GM23338 (cell line): ENCODE measurements around the gene BID. TPM values are rescaled to one million over a fixed set of nuclear protein-coding genes. Genes with fewer than 3 reads are reported as not detected.
"Not testable (repeated sequence)": the region's sequence is repeated elsewhere in the genome, so short reads cannot be mapped to it uniquely, and the experiment has no call there.

Source experiments
- ATAC-seq: fragments of 200-7000 bp; cut with Tn5 transposase; 3 replicates; pipeline ENCODE4 v1.9.1; 2020
- DNase-seq: peaks from one replicate; pipeline ENCODE4 v3.0.0-alpha.2; 2015; ENCODE audit warnings: low spot score
- H2AFZ ChIP-seq: fragments of 200-600 bp; sonication (generic); 2 replicates; pipeline ENCODE4 v1.8.0; 2016; ENCODE audit warnings: antibody characterized with exemption, mild to moderate bottlenecking, moderate library complexity
- H3F3A ChIP-seq: fragments of 200-600 bp; sonication (generic); replicated peaks from 2 replicates; pipeline ENCODE4 v1.8.0; 2017; ENCODE audit warnings: antibody characterized with exemption, mixed run types, low read depth
- H3K27ac ChIP-seq: fragments of 200-600 bp; sonication (generic); 2 replicates; pipeline ENCODE4 v1.6.1; 2016; ENCODE audit warnings: low read depth
- H3K27me3 ChIP-seq: fragments of 200-600 bp; sonication (generic); 2 replicates; pipeline ENCODE4 v1.8.0; 2016; ENCODE audit warnings: mild to moderate bottlenecking, mixed run types, moderate library complexity; ENCODE audit not compliant: insufficient read depth
- H3K36me3 ChIP-seq: fragments of 200-600 bp; sonication (generic); 2 replicates; pipeline ENCODE4 v1.8.0; 2016; ENCODE audit warnings: mild to moderate bottlenecking; ENCODE audit not compliant: insufficient read depth
- H3K4me1 ChIP-seq: fragments of 200-600 bp; sonication (generic); 2 replicates; pipeline ENCODE4 v1.8.0; 2016; ENCODE audit warnings: mild to moderate bottlenecking, moderate library complexity; ENCODE audit not compliant: insufficient read depth
- H3K4me2 ChIP-seq: fragments of 200-600 bp; sonication (generic); 2 replicates; pipeline ENCODE4 v1.7.1; 2017; ENCODE audit warnings: mixed run types
- H3K4me3 ChIP-seq: fragments of 200-600 bp; sonication (generic); 2 replicates; pipeline ENCODE4 v1.6.1; 2016; ENCODE audit warnings: mixed run types
- H3K79me2 ChIP-seq: fragments of 200-600 bp; sonication (generic); replicated peaks from 2 replicates; pipeline ENCODE4 v1.8.0; 2017; ENCODE audit warnings: mild to moderate bottlenecking; ENCODE audit not compliant: insufficient read depth
- H3K9me2 ChIP-seq: fragments of 200-600 bp; sonication (generic); 2 replicates; pipeline ENCODE4 v1.8.0; 2017; ENCODE audit not compliant: insufficient read depth
- H4K20me1 ChIP-seq: fragments of 200-600 bp; sonication (generic); replicated peaks from 2 replicates; pipeline ENCODE4 v1.8.0; 2017; ENCODE audit warnings: mild to moderate bottlenecking; ENCODE audit not compliant: insufficient read depth
- H3K27ac Mint-ChIP-seq: 2 replicates; pipeline ENCODE4 v1.8.0; 2020; ENCODE audit warnings: inconsistent platforms, mild to moderate bottlenecking, moderate library complexity, mixed read lengths
- H3K27me3 Mint-ChIP-seq: 3 replicates; pipeline ENCODE4 v1.8.0; 2022; ENCODE audit warnings: low read depth, mild to moderate bottlenecking, moderate library complexity, mixed read lengths, inconsistent platforms; ENCODE audit not compliant: insufficient read depth, poor library complexity
- H3K36me3 Mint-ChIP-seq: 3 replicates; pipeline ENCODE4 v1.8.0; 2021; ENCODE audit warnings: low read depth, mild to moderate bottlenecking, inconsistent platforms, moderate library complexity, mixed read lengths
- H3K4me1 Mint-ChIP-seq: 3 replicates; pipeline ENCODE4 v1.8.0; 2020; ENCODE audit warnings: mild to moderate bottlenecking, inconsistent platforms, mixed read lengths
- H3K4me3 Mint-ChIP-seq: 3 replicates; pipeline ENCODE4 v1.8.0; 2021; ENCODE audit warnings: moderate library complexity, mild to moderate bottlenecking, inconsistent platforms, mixed read lengths
- H3K9me3 Mint-ChIP-seq: 3 replicates; pipeline ENCODE4 v1.8.0; 2020; ENCODE audit warnings: moderate library complexity, mild to moderate bottlenecking, inconsistent platforms, mixed read lengths
- CREB1 ChIP-seq: fragments of 250-450 bp; sonication (Bioruptor Pico); IDR thresholded peaks from 2 replicates; pipeline ENCODE4 v1.5.0; 2020; ENCODE audit warnings: low read depth, mild to moderate bottlenecking, moderate library complexity
- EZH2 ChIP-seq: fragments of 200-600 bp; sonication (generic); IDR thresholded peaks from one replicate; pipeline ENCODE4 v1.8.0; 2017; ENCODE audit warnings: antibody characterized with exemption, mild to moderate bottlenecking, low read depth; ENCODE audit not compliant: unreplicated experiment
- EZH2phosphoT487 ChIP-seq: fragments of 200-600 bp; sonication (generic); IDR thresholded peaks from one replicate; pipeline ENCODE4 v1.8.1; 2018; ENCODE audit warnings: antibody characterized with exemption; ENCODE audit not compliant: unreplicated experiment
- JUNB ChIP-seq: IDR thresholded peaks from one replicate; pipeline ENCODE4 v1.6.1; 2016; ENCODE audit warnings: antibody characterized with exemption; ENCODE audit not compliant: unreplicated experiment
- NANOG ChIP-seq: IDR thresholded peaks from 2 replicates; pipeline ENCODE4 v1.6.1; 2016; ENCODE audit warnings: antibody characterized with exemption, borderline replicate concordance
- POLR2AphosphoS5 ChIP-seq: IDR thresholded peaks from 2 replicates; pipeline ENCODE4 v1.6.1; 2016; ENCODE audit warnings: antibody characterized with exemption, low read depth
- ZNF114 ChIP-seq: fragments of 250-450 bp; sonication (Bioruptor Pico); IDR thresholded peaks from 2 replicates; pipeline ENCODE4 v1.5.0; 2020; ENCODE audit warnings: mild to moderate bottlenecking, moderate library complexity
- ZNF331 ChIP-seq: fragments of 250-450 bp; sonication (Bioruptor Pico); IDR thresholded peaks from 2 replicates; pipeline ENCODE4 v1.5.0; 2020; ENCODE audit warnings: low read depth, mild to moderate bottlenecking, moderate library complexity
- polyA plus RNA-seq: library from polyadenylated mRNA; unstranded; fragments of >200 nt; fragmentation: Nextera tagmentation; extraction: Ambion mirVana; gene quantifications from 2 replicates; pipeline ENCODE4 v1.2.1, GENCODE V29; 2016
- total RNA-seq: library from RNA; depleted of rRNA; stranded (reverse); fragments of >200 nt; shearing (Covaris generic); gene quantifications from 2 replicates; pipeline ENCODE4 v1.2.3, GENCODE V29; 2014
- TF ChIP-seq, protein P1 (sequence below): fragments of 250-450 bp; sonication (Bioruptor Pico); IDR thresholded peaks from 2 replicates; pipeline ENCODE4 v1.5.0; 2020; ENCODE audit warnings: mild to moderate bottlenecking, moderate library complexity
- TF ChIP-seq, protein P2 (sequence below): IDR thresholded peaks from one replicate; pipeline ENCODE4 v1.6.1; 2018; ENCODE audit warnings: antibody characterized with exemption; ENCODE audit not compliant: unreplicated experiment
- TF ChIP-seq, protein P3 (sequence below): IDR thresholded peaks from 2 replicates; pipeline ENCODE4 v1.6.1; 2016; ENCODE audit warnings: antibody characterized with exemption

The BID gene
- total and polyA plus RNA-seq, 2 experiments from 2014 or later = 65.1 to 125 TPM

DNA sequence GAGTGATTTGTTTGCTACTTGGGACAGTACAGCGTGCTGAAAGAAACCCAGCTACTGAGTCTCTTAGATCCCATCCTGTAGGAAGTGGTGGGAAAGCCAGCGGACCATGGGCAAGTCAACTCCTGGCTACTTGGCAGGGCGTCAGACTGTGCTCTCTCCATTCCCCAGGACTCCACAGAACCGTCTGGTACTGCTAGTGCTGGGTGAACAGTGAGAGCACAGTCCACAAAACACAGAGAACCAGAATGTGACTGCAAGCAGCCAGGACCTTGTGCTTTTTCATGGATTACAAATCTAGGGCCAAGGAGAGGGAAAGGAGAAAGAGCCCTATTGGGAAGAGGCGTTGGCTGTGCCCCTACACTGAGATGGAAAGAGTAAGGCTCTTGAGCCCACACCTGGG, 10.2 kb downstream of the BID start:
- Histone ChIP-seq H3K36me3 (no peaks in the 10 kb centered on the region), H3K27ac (no peak overlapping the region), H3F3A (0 out of 2 replicates have a peak, but pooled peaks cover 7% of the 10 kb centered on the region), H3K79me2 (peaks cover 92% of the 10 kb centered on the region), H3K27me3 (no peaks in the 10 kb centered on the region), H4K20me1 (no peaks in the 10 kb centered on the region; the same call in 1 of the 2 replicates), H2AFZ (no peak overlapping the region), H3K4me3 (no peak overlapping the region), H3K4me2 (no peak overlapping the region), H3K9me2 (no peaks in the 10 kb centered on the region), H3K4me1 (no peaks in the 10 kb centered on the region)
- no peaks in the 10 kb centered on the region for H3K36me3 Mint-ChIP-seq
- DNase-seq (no peak), ATAC-seq (no peak; the same call in 2 of the 3 replicates)
- H3K27ac Mint-ChIP-seq = 0 out of 2 replicates have a peak overlapping the region, but pooled peaks have one; percentile 39
- H3K27me3 Mint-ChIP-seq = peaks cover 8% of the 10 kb centered on the region
- no peaks in the 10 kb centered on the region for H3K9me3 Mint-ChIP-seq
- TF ChIP-seq EZH2phosphoT487 (no peak), CREB1 (CRISPR knock-in tag) (no peak), ZNF114 (CRISPR knock-in tag) (no peak), NANOG (no peak), EZH2 (no peak), POLR2AphosphoS5 (no peak), JUNB (no peak), ZNF331 (no peak)
- TF ChIP-seq, protein P1, sequence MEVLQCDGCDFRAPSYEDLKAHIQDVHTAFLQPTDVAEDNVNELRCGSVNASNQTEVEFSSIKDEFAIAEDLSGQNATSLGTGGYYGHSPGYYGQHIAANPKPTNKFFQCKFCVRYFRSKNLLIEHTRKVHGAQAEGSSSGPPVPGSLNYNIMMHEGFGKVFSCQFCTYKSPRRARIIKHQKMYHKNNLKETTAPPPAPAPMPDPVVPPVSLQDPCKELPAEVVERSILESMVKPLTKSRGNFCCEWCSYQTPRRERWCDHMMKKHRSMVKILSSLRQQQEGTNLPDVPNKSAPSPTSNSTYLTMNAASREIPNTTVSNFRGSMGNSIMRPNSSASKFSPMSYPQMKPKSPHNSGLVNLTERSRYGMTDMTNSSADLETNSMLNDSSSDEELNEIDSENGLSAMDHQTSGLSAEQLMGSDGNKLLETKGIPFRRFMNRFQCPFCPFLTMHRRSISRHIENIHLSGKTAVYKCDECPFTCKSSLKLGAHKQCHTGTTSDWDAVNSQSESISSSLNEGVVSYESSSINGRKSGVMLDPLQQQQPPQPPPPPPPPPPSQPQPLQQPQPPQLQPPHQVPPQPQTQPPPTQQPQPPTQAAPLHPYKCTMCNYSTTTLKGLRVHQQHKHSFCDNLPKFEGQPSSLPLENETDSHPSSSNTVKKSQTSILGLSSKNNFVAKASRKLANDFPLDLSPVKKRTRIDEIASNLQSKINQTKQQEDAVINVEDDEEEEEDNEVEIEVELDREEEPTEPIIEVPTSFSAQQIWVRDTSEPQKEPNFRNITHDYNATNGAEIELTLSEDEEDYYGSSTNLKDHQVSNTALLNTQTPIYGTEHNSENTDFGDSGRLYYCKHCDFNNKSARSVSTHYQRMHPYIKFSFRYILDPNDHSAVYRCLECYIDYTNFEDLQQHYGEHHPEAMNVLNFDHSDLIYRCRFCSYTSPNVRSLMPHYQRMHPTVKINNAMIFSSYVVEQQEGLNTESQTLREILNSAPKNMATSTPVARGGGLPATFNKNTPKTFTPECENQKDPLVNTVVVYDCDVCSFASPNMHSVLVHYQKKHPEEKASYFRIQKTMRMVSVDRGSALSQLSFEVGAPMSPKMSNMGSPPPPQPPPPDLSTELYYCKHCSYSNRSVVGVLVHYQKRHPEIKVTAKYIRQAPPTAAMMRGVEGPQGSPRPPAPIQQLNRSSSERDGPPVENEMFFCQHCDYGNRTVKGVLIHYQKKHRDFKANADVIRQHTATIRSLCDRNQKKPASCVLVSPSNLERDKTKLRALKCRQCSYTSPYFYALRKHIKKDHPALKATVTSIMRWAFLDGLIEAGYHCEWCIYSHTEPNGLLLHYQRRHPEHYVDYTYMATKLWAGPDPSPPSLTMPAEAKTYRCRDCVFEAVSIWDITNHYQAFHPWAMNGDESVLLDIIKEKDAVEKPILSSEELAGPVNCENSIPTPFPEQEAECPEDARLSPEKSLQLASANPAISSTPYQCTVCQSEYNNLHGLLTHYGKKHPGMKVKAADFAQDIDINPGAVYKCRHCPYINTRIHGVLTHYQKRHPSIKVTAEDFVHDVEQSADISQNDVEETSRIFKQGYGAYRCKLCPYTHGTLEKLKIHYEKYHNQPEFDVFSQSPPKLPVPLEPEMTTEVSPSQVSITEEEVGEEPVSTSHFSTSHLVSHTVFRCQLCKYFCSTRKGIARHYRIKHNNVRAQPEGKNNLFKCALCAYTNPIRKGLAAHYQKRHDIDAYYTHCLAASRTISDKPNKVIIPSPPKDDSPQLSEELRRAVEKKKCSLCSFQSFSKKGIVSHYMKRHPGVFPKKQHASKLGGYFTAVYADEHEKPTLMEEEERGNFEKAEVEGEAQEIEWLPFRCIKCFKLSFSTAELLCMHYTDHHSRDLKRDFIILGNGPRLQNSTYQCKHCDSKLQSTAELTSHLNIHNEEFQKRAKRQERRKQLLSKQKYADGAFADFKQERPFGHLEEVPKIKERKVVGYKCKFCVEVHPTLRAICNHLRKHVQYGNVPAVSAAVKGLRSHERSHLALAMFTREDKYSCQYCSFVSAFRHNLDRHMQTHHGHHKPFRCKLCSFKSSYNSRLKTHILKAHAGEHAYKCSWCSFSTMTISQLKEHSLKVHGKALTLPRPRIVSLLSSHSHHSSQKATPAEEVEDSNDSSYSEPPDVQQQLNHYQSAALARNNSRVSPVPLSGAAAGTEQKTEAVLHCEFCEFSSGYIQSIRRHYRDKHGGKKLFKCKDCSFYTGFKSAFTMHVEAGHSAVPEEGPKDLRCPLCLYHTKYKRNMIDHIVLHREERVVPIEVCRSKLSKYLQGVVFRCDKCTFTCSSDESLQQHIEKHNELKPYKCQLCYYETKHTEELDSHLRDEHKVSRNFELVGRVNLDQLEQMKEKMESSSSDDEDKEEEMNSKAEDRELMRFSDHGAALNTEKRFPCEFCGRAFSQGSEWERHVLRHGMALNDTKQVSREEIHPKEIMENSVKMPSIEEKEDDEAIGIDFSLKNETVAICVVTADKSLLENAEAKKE = no peak
- TF ChIP-seq, protein P2, sequence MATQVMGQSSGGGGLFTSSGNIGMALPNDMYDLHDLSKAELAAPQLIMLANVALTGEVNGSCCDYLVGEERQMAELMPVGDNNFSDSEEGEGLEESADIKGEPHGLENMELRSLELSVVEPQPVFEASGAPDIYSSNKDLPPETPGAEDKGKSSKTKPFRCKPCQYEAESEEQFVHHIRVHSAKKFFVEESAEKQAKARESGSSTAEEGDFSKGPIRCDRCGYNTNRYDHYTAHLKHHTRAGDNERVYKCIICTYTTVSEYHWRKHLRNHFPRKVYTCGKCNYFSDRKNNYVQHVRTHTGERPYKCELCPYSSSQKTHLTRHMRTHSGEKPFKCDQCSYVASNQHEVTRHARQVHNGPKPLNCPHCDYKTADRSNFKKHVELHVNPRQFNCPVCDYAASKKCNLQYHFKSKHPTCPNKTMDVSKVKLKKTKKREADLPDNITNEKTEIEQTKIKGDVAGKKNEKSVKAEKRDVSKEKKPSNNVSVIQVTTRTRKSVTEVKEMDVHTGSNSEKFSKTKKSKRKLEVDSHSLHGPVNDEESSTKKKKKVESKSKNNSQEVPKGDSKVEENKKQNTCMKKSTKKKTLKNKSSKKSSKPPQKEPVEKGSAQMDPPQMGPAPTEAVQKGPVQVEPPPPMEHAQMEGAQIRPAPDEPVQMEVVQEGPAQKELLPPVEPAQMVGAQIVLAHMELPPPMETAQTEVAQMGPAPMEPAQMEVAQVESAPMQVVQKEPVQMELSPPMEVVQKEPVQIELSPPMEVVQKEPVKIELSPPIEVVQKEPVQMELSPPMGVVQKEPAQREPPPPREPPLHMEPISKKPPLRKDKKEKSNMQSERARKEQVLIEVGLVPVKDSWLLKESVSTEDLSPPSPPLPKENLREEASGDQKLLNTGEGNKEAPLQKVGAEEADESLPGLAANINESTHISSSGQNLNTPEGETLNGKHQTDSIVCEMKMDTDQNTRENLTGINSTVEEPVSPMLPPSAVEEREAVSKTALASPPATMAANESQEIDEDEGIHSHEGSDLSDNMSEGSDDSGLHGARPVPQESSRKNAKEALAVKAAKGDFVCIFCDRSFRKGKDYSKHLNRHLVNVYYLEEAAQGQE = no peak
- TF ChIP-seq, protein P3, sequence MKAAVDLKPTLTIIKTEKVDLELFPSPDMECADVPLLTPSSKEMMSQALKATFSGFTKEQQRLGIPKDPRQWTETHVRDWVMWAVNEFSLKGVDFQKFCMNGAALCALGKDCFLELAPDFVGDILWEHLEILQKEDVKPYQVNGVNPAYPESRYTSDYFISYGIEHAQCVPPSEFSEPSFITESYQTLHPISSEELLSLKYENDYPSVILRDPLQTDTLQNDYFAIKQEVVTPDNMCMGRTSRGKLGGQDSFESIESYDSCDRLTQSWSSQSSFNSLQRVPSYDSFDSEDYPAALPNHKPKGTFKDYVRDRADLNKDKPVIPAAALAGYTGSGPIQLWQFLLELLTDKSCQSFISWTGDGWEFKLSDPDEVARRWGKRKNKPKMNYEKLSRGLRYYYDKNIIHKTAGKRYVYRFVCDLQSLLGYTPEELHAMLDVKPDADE = no peak
- peaks cover 12% of the 10 kb centered on the region; the same call in 2 of the 3 replicates for H3K4me1 Mint-ChIP-seq
- H3K4me3 Mint-ChIP-seq = no peak overlapping the region

DNA sequence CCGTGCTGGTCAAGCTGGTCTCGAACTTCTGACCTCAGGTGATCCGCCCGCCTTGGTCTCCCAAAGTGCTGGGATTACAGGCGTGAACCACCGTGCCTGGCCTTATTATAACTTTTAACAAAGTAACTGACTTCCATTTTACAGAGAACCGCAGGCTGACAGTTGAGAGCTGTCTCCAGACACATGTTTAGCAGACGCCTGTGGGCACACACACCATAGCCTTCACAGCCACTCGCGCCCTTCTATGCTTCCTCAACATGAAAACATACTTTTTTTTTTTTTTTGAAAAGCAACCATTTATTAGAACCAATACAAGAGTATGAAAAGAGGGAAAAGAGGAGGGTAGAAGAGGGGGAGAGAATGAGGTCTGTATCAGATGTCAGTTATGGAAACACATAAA, 10.8 kb downstream of the BID start:
- ATAC-seq, H3K9me3 Mint-ChIP-seq, H3K36me3 Mint-ChIP-seq, H3K27ac Mint-ChIP-seq, H3K4me2 ChIP-seq, H4K20me1 ChIP-seq, H3F3A ChIP-seq, H3K9me2 ChIP-seq, H3K36me3 ChIP-seq, H3K4me1 ChIP-seq, H3K4me3 ChIP-seq, H3K27me3 ChIP-seq, H3K27ac ChIP-seq, H3K27me3 Mint-ChIP-seq, DNase-seq, H2AFZ ChIP-seq, H3K4me3 Mint-ChIP-seq: not testable (repeated sequence)
- peaks cover 12% of the 10 kb centered on the region; the same call in 2 of the 3 replicates for H3K4me1 Mint-ChIP-seq
- H3K79me2 ChIP-seq = peaks cover 92% of the 10 kb centered on the region
